Mesendoderm (in vitro differentiated cells): Measurements from ENCODE around the gene BEGAIN.

ENCODE experiments used
- DNase-seq: peaks from one replicate; pipeline ENCODE4 v3.0.0; 2013
- H2AK5ac ChIP-seq: 2 replicates; pipeline ENCODE4 v1.6.1; 2013; ENCODE audit warnings: low read length, inconsistent platforms
- H2BK120ac ChIP-seq: 2 replicates; pipeline ENCODE4 v1.6.1; 2013; ENCODE audit warnings: low read depth, mild to moderate bottlenecking, low read length, moderate library complexity, mixed read lengths
- H2BK15ac ChIP-seq: replicated peaks from 2 replicates; pipeline ENCODE4 v1.6.1; 2013; ENCODE audit warnings: low read depth, mild to moderate bottlenecking, moderate library complexity
- H2BK5ac ChIP-seq: 2 replicates; pipeline ENCODE4 v1.6.1; 2013; ENCODE audit warnings: low read length, inconsistent platforms
- H3K18ac ChIP-seq: 2 replicates; pipeline ENCODE4 v1.6.1; 2013; ENCODE audit warnings: mild to moderate bottlenecking, low read length, mixed read lengths
- H3K23ac ChIP-seq: one replicate; pipeline ENCODE4 v1.6.1; 2013; ENCODE audit warnings: low read length
- H3K27ac ChIP-seq: 2 replicates; pipeline ENCODE4 v1.5.1; 2013; ENCODE audit warnings: low read depth, mild to moderate bottlenecking, inconsistent platforms, low read length, moderate library complexity
- H3K27me3 ChIP-seq: 2 replicates; pipeline ENCODE4 v1.6.1; 2013; ENCODE audit warnings: low read length, control low read depth, mild to moderate bottlenecking, inconsistent platforms; ENCODE audit not compliant: insufficient read depth, poor library complexity
- H3K36me3 ChIP-seq: 2 replicates; pipeline ENCODE4 v1.6.1; 2013; ENCODE audit warnings: low read length, inconsistent platforms; ENCODE audit not compliant: control insufficient read depth, insufficient read depth
- H3K4ac ChIP-seq: one replicate; pipeline ENCODE4 v1.6.1; 2013; ENCODE audit warnings: low read depth, mild to moderate bottlenecking, low read length, moderate library complexity
- H3K4me1 ChIP-seq: 2 replicates; pipeline ENCODE4 v1.6.1; 2013; ENCODE audit warnings: low read depth, low read length, inconsistent platforms; ENCODE audit not compliant: control insufficient read depth
- H3K4me2 ChIP-seq: 2 replicates; pipeline ENCODE4 v1.6.1; 2013; ENCODE audit warnings: low read length
- H3K4me3 ChIP-seq: 2 replicates; pipeline ENCODE4 v1.5.1; 2013; ENCODE audit warnings: mild to moderate bottlenecking, low read length
- H3K56ac ChIP-seq: one replicate; pipeline ENCODE4 v1.6.1; 2013; ENCODE audit warnings: low read length
- H3K79me1 ChIP-seq: 2 replicates; pipeline ENCODE4 v1.6.1; 2013; ENCODE audit warnings: low read length, inconsistent platforms
- H3K79me2 ChIP-seq: 2 replicates; pipeline ENCODE4 v1.6.1; 2013; ENCODE audit warnings: mild to moderate bottlenecking, low read length; ENCODE audit not compliant: control insufficient read depth, insufficient read depth
- H3K9ac ChIP-seq: 2 replicates; pipeline ENCODE4 v1.6.1; 2013; ENCODE audit warnings: low read length, inconsistent platforms
- H4K5ac ChIP-seq: one replicate; pipeline ENCODE4 v1.6.1; 2013; ENCODE audit warnings: low read length
- H4K8ac ChIP-seq: one replicate; pipeline ENCODE4 v1.6.1; 2013; ENCODE audit warnings: low read depth, mild to moderate bottlenecking, control low read depth, low read length, moderate library complexity
- WGBS: extraction: QIAGEN DNeasy Blood & Tissue Kit; methylation state at CpG from one replicate; pipeline ENCODE4 v1.1.7; 2013; ENCODE audit warnings: low lambda C conversion rate, missing lambda C conversion rate; ENCODE audit not compliant: insufficient coverage; ENCODE audit errors: extremely low coverage; 5-methylcytosine and 5-hydroxymethylcytosine counted together

BEGAIN gene

GRCh38 chr14:100500128-100500527 lies 87.1 kb downstream of the BEGAIN start:
- no peaks in the 10 kb centered on the region for H3K79me1 ChIP-seq
- no peaks in the 10 kb centered on the region for H3K36me3 ChIP-seq
- H3K4me2 ChIP-seq, result no peak overlapping the region
- H3K18ac ChIP-seq, result no peak overlapping the region
- no peak overlapping the region for H2BK15ac ChIP-seq
- no peak overlapping the region for H2BK5ac ChIP-seq
- H3K27ac ChIP-seq, result no peak overlapping the region
- no peaks in the 10 kb centered on the region for H3K27me3 ChIP-seq
- H3K4me3 ChIP-seq, result no peak overlapping the region
- no peak overlapping the region for H4K5ac ChIP-seq
- H3K79me2 ChIP-seq, result no peaks in the 10 kb centered on the region
- H3K56ac ChIP-seq, result no peak overlapping the region
- no peak overlapping the region for H2BK120ac ChIP-seq
- no CpG with 5 or more reads among the region's 9 CpGs for WGBS
- H4K8ac ChIP-seq, result no peak overlapping the region
- H2AK5ac ChIP-seq, result no peak overlapping the region
- no peak overlapping the region for H3K9ac ChIP-seq
- DNase-seq, result no peak
- no peaks in the 10 kb centered on the region for H3K4me1 ChIP-seq
- no peak overlapping the region for H3K4ac ChIP-seq
- no peak overlapping the region for H3K23ac ChIP-seq

- H4K5ac ChIP-seq, result no peak overlapping the region
- no peak overlapping the region for H3K4me2 ChIP-seq
- H2BK5ac ChIP-seq, result no peak overlapping the region
- WGBS, result no CpG with 5 or more reads among the region's 9 CpGs
- H3K27ac ChIP-seq, result no peak overlapping the region
- H3K9ac ChIP-seq, result no peak overlapping the region
- H3K18ac ChIP-seq, result no peak overlapping the region
- H3K4me3 ChIP-seq, result no peak overlapping the region
- H3K79me2 ChIP-seq, result no peaks in the 10 kb centered on the region
- no peaks in the 10 kb centered on the region for H3K36me3 ChIP-seq
- no peaks in the 10 kb centered on the region for H3K27me3 ChIP-seq
- H4K8ac ChIP-seq, result no peak overlapping the region
- no peak overlapping the region for H3K4ac ChIP-seq
- no peaks in the 10 kb centered on the region for H3K4me1 ChIP-seq
- H2BK15ac ChIP-seq, result no peak overlapping the region
- no peaks in the 10 kb centered on the region for H3K79me1 ChIP-seq
- no peak overlapping the region for H2AK5ac ChIP-seq
- no peak overlapping the region for H2BK120ac ChIP-seq
- no peak overlapping the region for H3K23ac ChIP-seq
- no peak for DNase-seq
- no peak overlapping the region for H3K56ac ChIP-seq
Observed at GRCh38 chr14:100498068-100498467, 89.1 kb downstream of the BEGAIN start.

- no peak overlapping the region for H2BK5ac ChIP-seq
- H3K4me2 ChIP-seq, result no peak overlapping the region
- H3K27me3 ChIP-seq, result no peaks in the 10 kb centered on the region
- no peaks in the 10 kb centered on the region for H3K79me2 ChIP-seq
- H3K36me3 ChIP-seq, result no peaks in the 10 kb centered on the region
- no peak overlapping the region for H2BK15ac ChIP-seq
- H4K5ac ChIP-seq, result no peak overlapping the region
- H3K18ac ChIP-seq, result no peak overlapping the region
- no peak overlapping the region for H3K56ac ChIP-seq
- no peaks in the 10 kb centered on the region for H3K4me1 ChIP-seq
- no CpG with 5 or more reads among the region's 2 CpGs for WGBS
- H3K4ac ChIP-seq, result no peak overlapping the region
- H2BK120ac ChIP-seq, result no peak overlapping the region
- DNase-seq, result no peak
- H4K8ac ChIP-seq, result no peak overlapping the region
- no peaks in the 10 kb centered on the region for H3K79me1 ChIP-seq
- H2AK5ac ChIP-seq, result no peak overlapping the region
- no peak overlapping the region for H3K4me3 ChIP-seq
- no peak overlapping the region for H3K27ac ChIP-seq
- no peak overlapping the region for H3K9ac ChIP-seq
- no peak overlapping the region for H3K23ac ChIP-seq
Observed at GRCh38 chr14:100495917-100496316, 91.3 kb downstream of the BEGAIN start.

- H3K23ac ChIP-seq, result no peak overlapping the region
- H3K4me2 ChIP-seq, result no peak overlapping the region
- DNase-seq, result no peak
- H3K4me3 ChIP-seq, result no peak overlapping the region
- no peaks in the 10 kb centered on the region for H3K4me1 ChIP-seq
- no peak overlapping the region for H3K56ac ChIP-seq
- no peaks in the 10 kb centered on the region for H3K79me2 ChIP-seq
- H3K9ac ChIP-seq, result no peak overlapping the region
- no peak overlapping the region for H3K27ac ChIP-seq
- H4K5ac ChIP-seq, result no peak overlapping the region
- no peaks in the 10 kb centered on the region for H3K27me3 ChIP-seq
- no peak overlapping the region for H2BK15ac ChIP-seq
- H2BK120ac ChIP-seq, result no peak overlapping the region
- H2AK5ac ChIP-seq, result no peak overlapping the region
- H4K8ac ChIP-seq, result no peak overlapping the region
- no peaks in the 10 kb centered on the region for H3K79me1 ChIP-seq
- WGBS, result no CpG with 5 or more reads among the region's 4 CpGs
- no peak overlapping the region for H2BK5ac ChIP-seq
- no peak overlapping the region for H3K4ac ChIP-seq
- H3K18ac ChIP-seq, result no peak overlapping the region
- no peaks in the 10 kb centered on the region for H3K36me3 ChIP-seq
Observed at GRCh38 chr14:100494645-100495044, 92.6 kb downstream of the BEGAIN start.

- no peaks in the 10 kb centered on the region for H3K36me3 ChIP-seq
- H3K4me1 ChIP-seq, result no peaks in the 10 kb centered on the region
- H3K4me2 ChIP-seq, result no peak overlapping the region
- no peak overlapping the region for H3K18ac ChIP-seq
- H4K5ac ChIP-seq, result no peak overlapping the region
- H2BK5ac ChIP-seq, result no peak overlapping the region
- H3K79me2 ChIP-seq, result no peaks in the 10 kb centered on the region
- H3K4me3 ChIP-seq, result no peak overlapping the region
- H3K56ac ChIP-seq, result no peak overlapping the region
- H2AK5ac ChIP-seq, result no peak overlapping the region
- DNase-seq, result no peak
- no peak overlapping the region for H3K9ac ChIP-seq
- no peaks in the 10 kb centered on the region for H3K27me3 ChIP-seq
- no CpG with 5 or more reads among the region's 4 CpGs for WGBS
- H3K23ac ChIP-seq, result no peak overlapping the region
- no peak overlapping the region for H3K4ac ChIP-seq
- H2BK15ac ChIP-seq, result no peak overlapping the region
- no peak overlapping the region for H2BK120ac ChIP-seq
- no peak overlapping the region for H3K27ac ChIP-seq
- H3K79me1 ChIP-seq, result no peaks in the 10 kb centered on the region
- no peak overlapping the region for H4K8ac ChIP-seq
Observed at GRCh38 chr14:100490252-100490651, 97.0 kb downstream of the BEGAIN start.

- no peak overlapping the region for H3K27ac ChIP-seq
- no peak overlapping the region for H3K56ac ChIP-seq
- H3K4me3 ChIP-seq, result no peak overlapping the region
- no peak overlapping the region for H3K23ac ChIP-seq
- H3K4me1 ChIP-seq, result no peaks in the 10 kb centered on the region
- no peak overlapping the region for H2AK5ac ChIP-seq
- no peak overlapping the region for H2BK5ac ChIP-seq
- H3K36me3 ChIP-seq, result no peaks in the 10 kb centered on the region
- H4K8ac ChIP-seq, result no peak overlapping the region
- H3K4me2 ChIP-seq, result no peak overlapping the region
- no CpG with 5 or more reads among the region's 7 CpGs for WGBS
- H3K27me3 ChIP-seq, result no peaks in the 10 kb centered on the region
- no peaks in the 10 kb centered on the region for H3K79me2 ChIP-seq
- no peak overlapping the region for H2BK120ac ChIP-seq
- H3K79me1 ChIP-seq, result no peaks in the 10 kb centered on the region
- no peak overlapping the region for H3K4ac ChIP-seq
- H3K9ac ChIP-seq, result no peak overlapping the region
- no peak for DNase-seq
- H4K5ac ChIP-seq, result no peak overlapping the region
- no peak overlapping the region for H2BK15ac ChIP-seq
- H3K18ac ChIP-seq, result no peak overlapping the region
Observed at GRCh38 chr14:100488057-100488456, 99.2 kb downstream of the BEGAIN start.
